Hematopoietic multipotent progenitor cell treated with erythropoietin and hydrocortisone succinate and interleukin-3 and kit ligand, for 15 days (in vitro differentiated cells): ENCODE measurements around the gene CFAP206.

Source experiments
- DNase-seq: peaks from one replicate; pipeline ENCODE4 v3.0.0-alpha.2; 2015; ENCODE audit warnings: low spot score

Gene CFAP206, protein sequence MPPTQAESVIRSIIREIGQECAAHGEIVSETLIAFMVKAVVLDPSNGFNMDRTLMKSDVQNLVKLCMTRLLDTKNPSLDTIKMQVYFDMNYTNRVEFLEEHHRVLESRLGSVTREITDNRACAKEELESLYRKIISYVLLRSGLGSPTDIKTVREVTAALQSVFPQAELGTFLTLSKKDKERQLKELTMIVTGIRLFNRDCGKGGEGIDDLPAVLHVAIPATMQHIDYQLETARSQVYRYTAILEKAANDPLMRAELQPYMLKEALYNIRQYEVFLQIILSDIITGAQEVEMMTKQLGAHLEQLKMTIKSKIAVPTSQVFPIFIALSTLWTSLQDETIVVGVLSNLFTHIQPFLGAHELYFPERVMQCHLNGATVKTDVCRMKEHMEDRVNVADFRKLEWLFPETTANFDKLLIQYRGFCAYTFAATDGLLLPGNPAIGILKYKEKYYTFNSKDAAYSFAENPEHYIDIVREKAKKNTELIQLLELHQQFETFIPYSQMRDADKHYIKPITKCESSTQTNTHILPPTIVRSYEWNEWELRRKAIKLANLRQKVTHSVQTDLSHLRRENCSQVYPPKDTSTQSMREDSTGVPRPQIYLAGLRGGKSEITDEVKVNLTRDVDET

DNA sequence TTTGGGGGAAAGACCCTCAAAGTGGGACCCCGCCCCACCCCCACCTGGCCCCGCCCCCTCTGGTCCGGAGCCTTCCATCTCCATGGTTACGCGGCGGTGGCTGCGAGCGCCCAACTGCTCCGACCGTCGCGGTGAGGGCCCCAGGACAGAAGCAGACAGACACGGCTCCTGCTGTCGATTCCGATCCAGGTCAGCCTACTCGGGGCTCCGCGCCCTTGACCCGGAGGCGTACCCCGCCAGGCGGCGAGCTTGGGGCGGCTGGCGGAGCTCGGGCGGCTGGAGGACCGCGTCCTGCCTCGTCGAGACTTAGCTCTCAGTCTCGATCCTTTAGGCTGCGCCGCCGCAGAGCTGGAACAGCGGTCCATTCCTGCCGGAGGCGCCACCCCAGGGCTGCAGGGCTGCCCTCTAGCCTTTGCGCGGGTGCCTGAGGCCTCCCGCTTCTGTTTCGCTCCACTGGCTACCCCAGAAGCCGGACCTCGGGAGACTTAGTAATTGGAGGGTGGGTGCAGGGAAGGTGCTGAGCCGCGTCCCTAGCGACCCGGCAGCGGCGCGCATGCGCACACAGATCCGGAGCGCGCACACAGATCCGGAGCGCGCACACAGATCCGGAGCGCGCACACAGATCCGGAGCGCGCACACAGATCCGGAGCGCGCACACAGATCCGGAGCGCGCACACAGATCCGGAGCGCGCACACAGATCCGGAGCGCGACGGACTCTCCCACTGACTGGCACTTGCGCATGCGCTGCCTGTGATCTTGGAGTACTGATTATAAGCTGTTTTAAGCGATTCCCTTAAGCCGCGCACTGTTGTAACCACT lies at the start of gene CFAP206:
Gene CFAP206, plus strand, starts transcription at position 72 of the 820 bp plus-strand sequence. CDS start 1,868 bp downstream, outside the sequence.
- peak; percentile 79 for DNase-seq

DNA sequence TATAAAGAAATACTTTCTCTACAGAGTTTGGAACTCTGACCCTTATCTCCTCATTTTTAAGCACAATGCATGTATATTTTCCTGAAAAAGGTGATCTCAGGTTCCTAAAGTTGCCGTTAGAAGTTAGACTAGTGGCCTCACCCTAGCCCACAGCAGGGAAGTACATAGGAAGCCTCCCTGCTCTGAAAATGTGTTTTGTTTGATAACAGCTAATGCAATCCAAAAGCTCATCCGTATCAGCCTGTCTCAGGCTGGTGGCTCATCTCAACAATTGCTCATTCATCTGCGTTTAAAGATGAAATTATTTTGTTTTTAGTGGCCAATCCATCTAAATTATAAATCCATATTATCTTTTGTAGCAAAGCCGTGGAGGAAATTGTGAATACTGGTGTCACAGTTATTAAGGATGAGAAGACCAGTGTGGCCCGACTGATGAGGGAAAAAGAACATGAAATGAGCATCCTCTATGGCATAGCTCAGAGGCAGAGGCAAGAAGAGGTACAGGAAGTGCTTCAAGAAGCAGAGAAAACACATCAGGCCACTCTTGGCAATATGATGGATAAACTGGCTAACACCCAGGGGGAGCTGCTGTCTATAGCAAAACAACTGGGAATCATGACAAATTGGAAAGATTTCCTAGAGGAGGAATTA lies 43.0 kb upstream of the CFAP206 start:
- DNase-seq = peak; percentile 62

DNA sequence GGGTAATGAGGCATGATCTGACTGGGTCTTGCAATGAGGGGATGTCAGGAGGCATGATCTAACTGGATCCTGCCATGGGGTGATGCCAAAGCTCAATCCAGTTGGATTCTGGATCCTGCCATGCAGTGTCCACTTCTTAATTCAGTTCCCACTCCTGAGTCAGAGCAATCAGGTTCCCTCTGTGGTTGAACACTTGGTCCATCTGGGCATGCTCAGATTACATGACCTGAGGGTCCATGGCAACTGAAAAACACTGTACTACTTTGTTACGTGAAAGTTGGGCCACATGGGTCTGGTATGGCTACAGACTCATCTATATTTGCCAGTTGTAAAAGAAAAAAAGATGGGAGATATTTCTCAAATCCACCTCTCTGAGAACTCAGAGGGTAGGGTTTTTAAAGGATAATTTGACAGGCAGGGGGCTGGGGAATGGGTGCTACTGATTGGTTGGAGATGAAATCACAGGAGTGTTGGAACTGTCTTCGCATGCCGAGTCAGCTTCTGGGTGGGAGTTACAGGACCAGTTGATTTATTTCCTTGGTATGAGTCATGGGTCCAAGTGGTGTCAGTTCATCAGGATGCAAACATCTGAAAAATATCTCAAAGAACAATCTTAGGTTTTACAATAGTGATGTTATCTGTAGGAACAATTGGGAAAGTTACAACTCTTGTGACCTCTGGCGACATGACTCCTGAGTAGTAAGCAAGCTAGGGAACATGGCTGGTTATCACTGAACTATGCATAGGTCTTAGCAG lies 41.5 kb upstream of the CFAP206 start:
- no peak for DNase-seq

DNA sequence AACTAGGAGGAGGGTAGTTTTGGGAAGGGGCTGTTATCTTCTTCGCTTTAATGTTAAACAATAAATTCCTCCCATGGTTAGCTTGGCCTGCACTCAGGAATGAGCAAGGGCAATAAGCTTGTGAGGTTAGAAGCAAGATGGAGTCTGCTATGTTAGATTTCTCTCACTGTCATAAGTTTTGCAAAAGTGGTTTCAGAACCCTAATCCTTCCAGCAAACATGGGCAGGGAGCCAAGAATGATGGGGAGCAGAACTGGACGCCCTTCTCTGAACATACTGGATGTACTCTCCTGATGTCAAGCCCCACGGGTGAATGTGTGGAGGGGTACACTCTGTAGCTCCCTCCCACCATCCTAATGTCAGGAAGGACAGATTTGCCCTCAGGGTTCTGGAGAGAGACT lies 40.9 kb upstream of the CFAP206 start:
- DNase-seq = no peak

DNA sequence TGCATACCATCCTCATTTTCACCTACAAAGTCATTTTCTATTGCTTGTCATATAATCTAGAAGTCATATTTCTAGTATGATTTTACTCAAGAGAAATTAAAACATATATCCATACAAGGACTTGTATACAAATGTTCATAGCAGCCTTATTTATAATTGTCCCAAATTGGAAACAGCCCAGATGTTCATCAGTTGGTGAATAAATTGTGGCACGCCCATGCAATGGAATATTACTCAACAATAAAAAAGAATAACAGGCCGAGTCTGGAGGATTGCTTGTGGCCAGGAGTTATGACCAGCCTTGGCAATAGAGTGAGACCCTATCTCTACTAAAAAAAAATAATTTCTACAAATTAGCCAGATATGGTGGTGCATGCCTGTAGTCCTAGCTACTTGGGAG lies 34.4 kb upstream of the CFAP206 start:
- DNase-seq = no peak

DNA sequence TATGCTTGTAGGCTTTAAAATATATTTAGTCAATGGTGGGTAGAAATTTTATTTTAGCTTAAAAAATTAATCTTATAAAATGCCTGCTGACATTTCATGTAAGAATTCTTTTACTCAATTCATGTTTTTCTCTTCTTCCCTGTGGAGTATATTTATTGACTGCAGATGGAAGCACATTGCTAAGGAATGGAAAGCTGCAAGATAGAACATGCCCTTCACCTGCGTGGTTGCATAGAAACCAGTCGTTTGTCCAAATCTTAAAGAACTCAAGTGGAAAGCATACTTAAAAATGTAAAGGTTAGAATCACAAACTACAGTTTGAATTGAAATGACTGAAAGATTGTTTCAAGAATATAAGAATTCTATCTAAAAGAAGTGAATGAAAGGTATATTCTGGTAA lies 32.5 kb upstream of the CFAP206 start:
- DNase-seq = no peak

DNA sequence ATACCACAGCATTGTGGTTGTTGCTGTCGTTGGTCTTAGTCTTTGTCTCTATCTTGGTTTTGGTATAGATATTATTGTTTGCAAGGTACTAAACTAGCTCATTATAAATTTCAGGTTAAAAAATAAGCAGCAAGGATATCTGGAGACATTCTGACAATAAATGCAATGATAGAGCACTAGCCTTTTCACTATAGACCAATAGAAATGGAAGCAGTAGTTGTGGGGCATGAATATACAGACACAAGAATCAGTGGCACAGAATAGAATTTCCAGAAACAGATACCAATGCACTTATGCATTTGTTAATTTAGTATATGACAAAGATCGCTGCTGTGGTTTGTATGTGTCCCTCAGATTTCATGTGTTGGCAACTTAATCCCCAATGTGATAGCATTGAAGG lies 31.1 kb upstream of the CFAP206 start:
- no peak for DNase-seq

DNA sequence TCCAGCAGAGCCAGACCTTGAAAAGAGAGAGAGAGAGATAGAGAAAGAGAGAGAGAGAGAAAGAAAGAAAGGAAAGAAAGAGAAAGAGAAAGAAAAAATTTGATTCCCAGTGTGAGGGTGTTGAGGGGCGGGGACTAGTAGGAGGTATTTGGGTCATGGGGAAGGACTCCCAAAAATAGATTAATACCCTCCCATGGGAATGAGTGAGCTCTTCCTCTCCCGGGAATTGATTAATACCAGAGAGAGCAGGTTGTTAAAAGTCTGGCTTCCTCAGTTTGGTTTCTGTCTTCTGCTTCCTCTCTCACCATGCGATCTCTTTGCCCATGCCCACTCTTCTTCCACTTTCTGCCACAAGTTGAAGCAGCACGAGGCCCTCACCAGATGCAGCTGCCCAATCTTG lies 28.8 kb upstream of the CFAP206 start:
- DNase-seq = no peak

DNA sequence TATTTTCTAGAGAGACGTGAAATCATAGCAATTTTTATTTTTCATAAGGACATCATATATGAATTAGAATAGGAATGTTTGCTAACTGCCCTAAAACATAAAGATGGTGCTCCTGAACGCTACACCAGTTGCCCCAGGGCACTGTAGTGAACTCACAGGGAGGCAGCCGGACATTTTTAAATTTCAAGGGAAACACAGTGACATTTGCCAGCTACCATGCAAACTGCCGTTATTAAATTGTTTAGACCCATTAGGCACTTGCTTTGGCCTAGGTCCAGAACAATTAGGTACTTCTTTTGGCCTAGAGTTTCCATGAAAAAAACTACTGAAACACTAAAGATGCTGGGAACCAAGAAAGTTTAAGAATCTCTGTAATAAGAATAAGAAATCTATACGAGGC lies 24.9 kb upstream of the CFAP206 start:
- DNase-seq = no peak

DNA sequence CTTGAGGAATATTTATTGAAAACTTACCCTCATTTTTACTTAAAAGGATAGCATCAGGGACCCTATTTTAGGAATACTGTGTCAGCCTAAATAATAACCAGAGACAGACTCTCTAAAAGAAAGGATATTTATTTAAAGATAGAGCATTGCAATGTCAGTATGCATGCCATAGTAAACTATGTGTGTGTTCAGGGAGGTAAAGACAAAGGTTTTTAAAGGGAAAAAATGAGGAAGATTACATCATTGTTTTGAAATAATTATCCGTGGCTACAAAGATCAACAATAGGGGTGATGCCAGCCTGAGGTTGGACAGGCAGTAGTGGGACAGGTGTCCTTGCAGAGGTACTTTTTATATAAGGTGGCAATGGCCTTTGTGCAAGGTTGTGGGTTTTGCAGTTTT lies 23.7 kb upstream of the CFAP206 start:
- no peak for DNase-seq

DNA sequence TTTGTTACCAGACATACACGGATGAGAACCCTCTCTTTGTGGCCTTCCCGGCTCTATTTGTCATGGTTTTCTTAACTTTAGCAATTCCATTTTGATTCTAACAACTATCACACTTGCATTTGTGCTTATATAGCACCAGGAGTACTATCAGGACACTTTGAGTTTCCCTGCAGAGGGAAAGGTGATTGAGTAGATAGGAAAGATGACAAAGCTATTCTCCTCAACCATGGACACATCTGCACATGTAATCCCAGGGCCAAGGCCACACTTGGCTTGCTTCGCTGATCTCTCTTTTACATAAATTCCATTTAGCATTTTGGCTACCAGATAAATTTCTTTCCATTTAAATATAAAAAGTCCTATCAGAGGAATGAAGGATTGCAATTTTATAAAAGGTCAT lies 23.3 kb upstream of the CFAP206 start:
- DNase-seq = no peak

DNA sequence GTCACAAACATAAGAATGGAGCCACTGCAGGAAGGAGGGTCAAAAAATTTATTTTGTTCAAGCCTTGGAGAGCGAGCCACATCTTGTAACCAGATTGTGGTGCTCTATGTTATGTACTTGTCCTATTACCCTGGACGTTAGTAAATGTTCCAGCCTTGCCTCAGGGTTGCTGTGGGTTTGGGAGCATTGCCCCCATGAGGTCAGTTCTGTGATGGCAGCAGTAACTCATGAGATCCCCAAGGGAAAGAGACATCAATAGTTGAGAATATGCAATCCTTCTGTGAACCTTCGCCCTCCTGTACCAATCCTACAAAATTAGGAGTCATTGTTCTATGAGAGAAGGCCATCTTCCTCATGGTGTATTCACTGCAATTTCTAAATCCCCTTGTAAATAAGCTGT lies 16.4 kb upstream of the CFAP206 start:
- DNase-seq = peak; percentile 21

DNA sequence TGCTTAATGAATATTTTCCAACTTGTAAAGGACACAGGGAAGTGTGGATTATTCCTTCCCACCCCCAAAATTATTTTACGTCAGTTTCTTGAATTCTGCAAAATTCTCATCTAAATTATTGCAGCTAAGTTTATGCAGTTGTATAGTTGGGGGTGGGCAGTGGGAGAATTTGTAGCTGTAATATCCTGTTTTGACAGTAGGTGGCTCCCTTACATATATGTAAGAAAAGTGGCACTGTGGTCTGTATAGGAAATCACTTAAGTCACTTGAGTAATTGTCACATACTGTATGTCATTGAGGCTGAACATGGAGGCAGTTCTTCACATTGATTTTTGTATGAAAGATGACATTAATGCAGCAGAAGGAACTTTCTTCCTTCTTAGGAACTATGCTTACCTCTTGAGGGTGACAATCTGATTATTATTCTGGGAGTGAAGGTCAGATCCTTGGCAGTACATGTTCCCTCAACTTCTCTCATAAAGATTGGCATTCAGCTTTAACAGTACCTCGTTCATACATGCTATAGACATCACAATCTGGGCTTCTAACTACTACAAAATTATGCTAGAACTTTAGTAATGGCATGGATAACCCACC lies 14.6 kb upstream of the CFAP206 start:
- peak; percentile 68 for DNase-seq

DNA sequence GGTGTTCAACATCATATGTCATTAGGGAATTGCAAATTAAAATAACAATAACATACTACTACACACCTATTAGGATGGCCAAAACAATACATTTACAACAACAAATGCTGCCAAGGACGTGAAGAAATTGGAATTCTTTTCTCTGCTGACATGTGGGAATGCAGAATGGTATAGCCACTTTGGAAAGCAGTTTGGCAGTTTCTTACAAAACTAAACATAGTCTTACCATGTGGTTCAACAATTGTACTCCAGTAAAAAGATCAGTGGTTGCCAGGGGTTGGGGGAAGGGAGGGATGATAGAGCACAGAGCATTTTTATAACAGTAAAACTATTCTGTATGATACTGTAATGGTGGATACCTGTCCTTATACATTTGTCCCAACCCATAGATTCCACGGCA lies 12.3 kb upstream of the CFAP206 start:
- no peak for DNase-seq

DNA sequence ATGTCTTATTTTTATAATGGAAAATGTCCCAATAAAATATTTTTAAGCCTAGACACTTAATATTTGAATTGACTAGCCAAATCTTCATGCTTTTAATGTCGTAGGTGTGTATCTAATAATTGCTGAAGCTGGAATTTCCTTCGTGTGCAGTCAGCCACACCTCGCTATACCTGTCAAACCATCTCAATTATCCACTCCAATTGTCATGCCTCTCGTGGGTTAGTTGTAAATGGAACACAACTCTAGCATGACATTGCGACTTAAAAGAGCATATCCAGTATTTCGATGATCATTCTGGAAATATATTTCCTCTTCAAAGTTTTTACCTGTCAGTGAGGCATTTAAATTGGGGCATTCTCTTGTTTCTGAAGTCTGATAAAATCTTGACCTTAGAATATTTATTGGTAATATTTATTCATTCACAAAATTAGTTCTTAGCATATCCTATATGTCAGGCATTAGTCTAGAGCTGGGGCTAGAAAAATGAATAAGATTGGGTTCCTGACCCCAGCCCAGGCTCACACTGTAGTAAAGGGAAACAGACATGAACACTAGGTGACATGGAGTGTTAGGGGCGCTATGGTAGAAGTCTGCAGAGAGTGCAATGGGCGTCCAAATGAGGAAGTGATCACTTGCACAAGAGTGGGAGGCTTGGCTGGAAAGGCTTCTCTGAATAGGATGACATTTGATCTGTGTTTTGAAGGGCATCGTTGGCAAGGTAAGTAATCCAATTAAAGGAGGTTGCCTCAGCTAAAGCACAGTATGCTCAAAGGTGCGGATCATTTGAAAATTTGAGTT lies 11.0 kb upstream of the CFAP206 start:
- no peak for DNase-seq

DNA sequence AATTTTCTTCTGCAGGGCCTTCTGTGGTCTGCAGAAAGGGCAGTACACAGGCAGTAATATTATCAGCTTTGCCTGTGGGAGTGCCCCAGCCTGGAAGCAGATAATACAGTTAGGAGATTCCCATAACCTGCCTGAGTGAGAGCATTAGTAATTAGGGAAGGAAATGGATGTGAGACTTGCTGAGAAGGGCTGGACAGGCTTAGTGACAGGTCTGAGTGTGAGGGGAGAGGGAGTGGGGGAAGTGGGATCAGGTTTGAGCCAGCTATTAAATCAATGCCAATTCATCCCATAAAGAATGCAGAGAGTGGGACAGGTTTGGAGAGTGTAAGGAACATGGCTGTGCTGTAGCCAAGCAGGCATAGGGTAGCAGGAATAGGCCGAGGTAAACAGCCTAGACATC lies 10.1 kb upstream of the CFAP206 start:
- DNase-seq = no peak

DNA sequence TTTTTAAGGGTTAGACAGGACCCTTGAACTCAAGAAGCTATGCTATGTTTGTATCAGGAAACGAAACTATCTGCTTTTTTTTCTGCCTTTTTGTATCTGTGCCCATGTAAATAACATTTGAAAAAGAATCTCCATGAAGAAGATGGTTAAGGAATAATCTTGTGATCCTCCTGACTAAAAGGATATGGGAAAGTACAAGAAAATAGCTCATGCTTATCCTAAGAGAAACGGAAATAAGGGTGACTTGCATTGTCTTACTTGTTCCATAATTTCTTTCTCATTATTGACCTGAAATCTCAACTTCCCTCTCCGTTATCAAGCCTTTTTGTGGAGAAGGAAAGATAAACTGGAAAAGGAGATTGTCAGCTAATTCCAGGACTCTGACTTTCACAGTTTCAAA lies 5.9 kb upstream of the CFAP206 start:
- no peak for DNase-seq

DNA sequence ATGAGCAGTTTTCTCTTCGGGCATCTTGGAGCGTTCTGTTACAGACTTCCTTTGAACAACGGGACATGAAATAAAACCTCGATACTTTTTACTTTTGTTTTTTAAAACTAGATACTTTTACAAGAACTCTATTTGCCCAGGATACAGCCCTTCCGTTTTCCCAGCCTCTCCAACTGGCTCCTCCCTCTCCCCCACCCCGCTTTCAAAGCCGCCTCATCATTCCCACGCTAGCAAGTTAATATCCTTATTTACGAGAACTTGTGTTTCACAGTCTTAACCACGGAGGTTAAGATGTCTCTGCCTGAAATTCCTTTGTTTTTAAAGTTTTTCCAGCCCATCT lies 241 bp upstream of the CFAP206 start:
- no peak for DNase-seq

DNA sequence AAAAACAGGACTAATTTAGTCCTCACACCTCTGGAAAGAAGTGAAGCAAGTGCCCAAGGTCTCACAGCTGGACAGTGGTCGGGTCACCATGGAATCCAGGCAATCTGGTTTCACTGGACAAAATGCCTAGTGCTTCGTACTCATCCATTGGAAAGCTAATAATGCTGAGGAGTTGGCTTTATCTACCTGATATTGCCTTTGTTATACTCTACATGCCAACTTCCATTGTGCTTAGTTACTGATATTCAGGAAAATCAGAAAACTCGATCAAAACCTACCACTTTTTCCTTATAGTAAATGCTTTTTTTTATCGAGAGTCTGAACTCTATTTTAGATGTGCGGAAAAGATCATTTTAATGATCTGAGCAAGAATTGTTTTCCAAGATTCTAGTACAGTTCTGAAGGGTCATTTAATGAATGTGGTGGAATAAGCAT lies 966 bp downstream of the CFAP206 start:
- DNase-seq = no peak

DNA sequence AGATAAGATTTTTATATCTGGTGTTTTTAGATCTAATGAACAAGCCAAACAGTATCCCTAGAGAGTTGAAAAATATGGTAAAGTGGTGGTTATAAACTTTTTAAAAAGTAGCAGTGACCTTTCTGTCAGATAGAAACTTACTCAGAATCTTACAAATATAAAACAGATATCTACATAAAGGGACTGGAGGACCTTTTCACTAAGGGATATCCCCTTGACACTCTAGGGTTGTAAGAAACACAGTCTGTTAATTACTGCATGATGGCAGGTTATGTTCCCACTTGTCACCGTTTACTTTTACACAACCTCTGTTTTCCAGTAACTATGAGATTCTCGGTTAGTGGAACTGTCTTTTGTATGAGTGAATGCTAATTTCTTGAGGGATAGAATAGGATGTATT lies 11.5 kb downstream of the CFAP206 start:
- no peak for DNase-seq

DNA sequence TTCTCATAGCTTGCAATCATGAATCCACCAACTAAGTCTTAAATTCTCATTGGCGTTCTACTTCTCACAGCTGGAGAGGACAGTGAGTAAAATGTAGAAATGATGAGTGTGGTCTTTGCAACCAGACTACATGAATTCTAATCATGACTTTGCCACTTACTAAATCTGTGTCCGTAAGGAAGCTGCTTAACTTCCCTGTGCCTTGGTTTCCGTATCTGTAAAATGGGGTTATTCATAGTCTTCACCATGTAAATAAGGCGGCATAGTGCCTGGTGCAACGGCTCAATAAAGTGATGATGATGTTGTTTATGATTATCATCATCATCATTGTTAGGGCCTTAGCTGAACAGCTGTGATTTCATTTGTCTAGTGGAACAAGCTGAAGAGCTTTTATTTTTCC lies 12.6 kb downstream of the CFAP206 start:
- no peak for DNase-seq
